Stomach (tissue), 4 donors: ENCODE data around the gene GLYR1.

Experiments
- CTCF ChIP-seq, 7 experiments: fragments of 450-650 bp in 4 of 7; fragments of 200-600 bp in 3 of 7; sonication (generic) in 3 of 7; IDR thresholded peaks; one replicate each; pipeline ENCODE4 v1.5.1; 2016 to 2019; ENCODE audit warnings: antibody characterized with exemption in 7 of 7, control low read depth in 2 of 7, mild to moderate bottlenecking in 1 of 7
- EP300 ChIP-seq: sonication (generic); formaldehyde crosslinking; IDR thresholded peaks from one replicate; pipeline ENCODE4 v1.6.1; 2017; ENCODE audit warnings: antibody characterized with exemption
- POLR2A ChIP-seq, 4 donors: fragments of 450-650 bp; IDR thresholded peaks; one replicate each; pipeline ENCODE4 v1.6.1; 2016; ENCODE audit warnings: antibody characterized with exemption in 4 of 4, control low read depth in 2 of 4, mild to moderate bottlenecking in 1 of 4, moderate library complexity in 1 of 4

GRCh38 chr16:4865231-4865860 lies 18.3 kb upstream of the GLYR1 start:
- no peak for TF ChIP-seq CTCF (IDR thresholded peaks at IDR 0.05)
- no peak for TF ChIP-seq EP300
- TF ChIP-seq POLR2A (IDR thresholded peaks at IDR 0.05), result no peak
